ENCODE measurements around the gene MYBPC2.

Gene MYBPC2

DNA sequence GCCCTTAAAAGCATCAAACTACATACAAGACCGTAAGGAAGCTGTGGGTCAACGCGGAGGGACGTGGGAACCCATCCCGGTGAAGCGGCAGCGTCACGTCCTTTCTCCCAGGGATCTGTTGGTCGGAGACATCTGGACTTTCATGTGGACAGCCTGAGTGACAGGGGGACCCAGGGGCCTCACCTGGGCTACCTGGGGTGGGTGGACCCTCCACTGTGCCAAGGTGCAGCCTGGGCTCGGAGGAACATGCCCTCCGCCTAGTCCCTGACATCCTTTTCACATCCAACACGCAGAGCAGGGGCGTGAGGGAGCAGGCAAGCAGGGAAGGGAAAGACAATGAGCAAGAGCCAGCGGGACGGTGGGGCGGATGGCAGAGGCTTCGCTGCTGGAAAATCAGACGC, 57.7 kb downstream of the MYBPC2 start:
- TF ChIP-seq, protein P1, sequence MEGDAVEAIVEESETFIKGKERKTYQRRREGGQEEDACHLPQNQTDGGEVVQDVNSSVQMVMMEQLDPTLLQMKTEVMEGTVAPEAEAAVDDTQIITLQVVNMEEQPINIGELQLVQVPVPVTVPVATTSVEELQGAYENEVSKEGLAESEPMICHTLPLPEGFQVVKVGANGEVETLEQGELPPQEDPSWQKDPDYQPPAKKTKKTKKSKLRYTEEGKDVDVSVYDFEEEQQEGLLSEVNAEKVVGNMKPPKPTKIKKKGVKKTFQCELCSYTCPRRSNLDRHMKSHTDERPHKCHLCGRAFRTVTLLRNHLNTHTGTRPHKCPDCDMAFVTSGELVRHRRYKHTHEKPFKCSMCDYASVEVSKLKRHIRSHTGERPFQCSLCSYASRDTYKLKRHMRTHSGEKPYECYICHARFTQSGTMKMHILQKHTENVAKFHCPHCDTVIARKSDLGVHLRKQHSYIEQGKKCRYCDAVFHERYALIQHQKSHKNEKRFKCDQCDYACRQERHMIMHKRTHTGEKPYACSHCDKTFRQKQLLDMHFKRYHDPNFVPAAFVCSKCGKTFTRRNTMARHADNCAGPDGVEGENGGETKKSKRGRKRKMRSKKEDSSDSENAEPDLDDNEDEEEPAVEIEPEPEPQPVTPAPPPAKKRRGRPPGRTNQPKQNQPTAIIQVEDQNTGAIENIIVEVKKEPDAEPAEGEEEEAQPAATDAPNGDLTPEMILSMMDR (IDR thresholded peaks at IDR 0.05; ENCODE audit: low read length, missing control alignments): no peak
- DNase-seq (ENCODE audit: low read depth): no peak

DNA sequence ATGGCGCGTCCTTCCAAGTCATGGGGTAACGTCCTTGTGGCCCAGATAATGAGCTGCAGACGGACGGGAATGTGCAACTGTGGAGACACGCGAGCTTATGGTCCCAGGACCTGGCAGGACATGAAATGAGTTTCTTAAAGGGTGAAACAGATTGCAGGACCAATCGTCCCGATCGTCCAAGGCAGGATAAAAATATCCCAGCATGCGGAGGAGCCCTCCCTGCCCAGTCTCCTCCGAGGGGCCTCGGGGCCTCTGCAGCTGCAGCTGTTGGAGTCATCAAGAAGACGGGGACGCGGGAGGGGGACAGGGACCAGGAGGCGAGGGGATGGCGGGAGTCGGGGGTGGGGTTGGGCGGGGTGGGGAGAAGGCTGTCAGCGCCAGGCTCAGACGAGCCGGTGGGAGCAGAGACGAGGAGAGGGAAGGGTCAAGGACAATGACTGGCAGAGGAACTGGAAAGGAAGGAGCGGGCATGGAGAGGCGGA, 58.3 kb downstream of the MYBPC2 start:
- TF ChIP-seq, protein P1 (IDR thresholded peaks at IDR 0.05; ENCODE audit: low read length, missing control alignments): no peak
- H3K4me3 ChIP-seq (replicated peaks; ENCODE audit: low read depth, low read length): no peak overlapping the region
- no peak for DNase-seq (ENCODE audit: low read depth)

More for the DNA sequence above, 57.7 kb downstream of the MYBPC2 start:
- no peak overlapping the region for H3K4me3 ChIP-seq (replicated peaks; ENCODE audit: low read depth, low read length)

DNA sequence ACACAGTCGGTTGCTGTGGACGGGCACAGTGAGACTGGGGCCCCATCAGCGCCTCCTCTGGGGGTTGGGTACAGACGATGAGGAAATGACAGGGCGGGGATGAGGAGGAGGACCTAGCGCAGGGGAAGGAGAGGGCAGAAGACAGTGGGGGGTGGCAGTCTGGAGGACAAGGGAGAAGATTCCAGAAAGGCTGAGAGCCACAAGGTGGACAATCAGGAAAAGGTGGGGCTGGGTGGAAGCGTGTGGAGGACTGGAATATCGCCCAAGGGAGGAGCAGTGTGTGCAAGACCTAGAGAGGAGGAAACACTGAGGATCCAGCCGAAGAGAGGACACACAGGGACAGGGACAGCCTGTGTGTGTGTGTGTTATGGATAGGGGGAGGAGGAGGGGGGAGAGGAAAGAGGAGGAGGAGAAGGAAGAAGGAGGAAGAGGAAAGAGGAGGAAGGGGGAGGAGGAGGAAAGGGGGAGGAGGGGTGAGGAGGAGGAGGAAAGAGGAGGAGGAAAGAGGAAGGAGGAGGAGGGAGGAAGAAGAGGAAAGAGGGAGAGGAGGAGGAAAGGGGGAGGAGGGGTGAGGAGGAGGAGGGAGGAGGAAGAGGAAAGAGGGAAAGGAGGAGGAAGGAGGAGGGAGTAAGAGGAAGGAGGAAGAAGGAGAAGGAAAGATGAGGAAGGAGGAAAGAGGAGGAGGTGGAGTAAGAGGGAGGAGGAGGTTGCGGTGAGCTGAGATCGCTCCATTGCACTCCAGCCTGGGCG, 59.8 kb downstream of the MYBPC2 start:
- TF ChIP-seq, protein P1 (IDR thresholded peaks at IDR 0.05; ENCODE audit: low read length, missing control alignments): no peak
- no peak for DNase-seq (ENCODE audit: low read depth)
- H3K4me3 ChIP-seq (replicated peaks; ENCODE audit: low read depth, low read length): no peak overlapping the region

DNA sequence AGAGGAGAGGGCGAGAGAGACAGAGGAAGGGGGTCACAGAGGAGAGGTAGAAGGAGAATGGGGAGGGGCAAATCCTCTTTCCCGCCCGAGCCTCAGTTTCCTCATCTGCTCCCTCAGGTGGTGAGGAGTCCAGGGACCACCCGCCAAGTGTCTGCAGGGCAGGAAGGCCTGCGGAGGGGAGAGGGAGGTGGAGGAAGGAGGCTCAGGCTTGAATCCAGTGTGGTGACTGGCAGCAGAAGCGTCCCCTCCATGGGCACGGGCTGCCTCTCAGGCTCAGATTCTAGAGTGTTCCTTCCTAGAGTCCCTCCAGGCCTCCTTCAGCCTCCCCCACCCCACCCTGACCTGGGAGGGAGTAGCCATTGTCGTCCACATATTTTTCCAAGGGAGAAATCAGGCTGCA, 60.5 kb downstream of the MYBPC2 start:
- TF ChIP-seq, protein P1 (IDR thresholded peaks at IDR 0.05; ENCODE audit: low read length, missing control alignments): no peak
- DNase-seq (ENCODE audit: low read depth): no peak
- H3K4me3 ChIP-seq (replicated peaks; ENCODE audit: low read depth, low read length): no peak overlapping the region

DNA sequence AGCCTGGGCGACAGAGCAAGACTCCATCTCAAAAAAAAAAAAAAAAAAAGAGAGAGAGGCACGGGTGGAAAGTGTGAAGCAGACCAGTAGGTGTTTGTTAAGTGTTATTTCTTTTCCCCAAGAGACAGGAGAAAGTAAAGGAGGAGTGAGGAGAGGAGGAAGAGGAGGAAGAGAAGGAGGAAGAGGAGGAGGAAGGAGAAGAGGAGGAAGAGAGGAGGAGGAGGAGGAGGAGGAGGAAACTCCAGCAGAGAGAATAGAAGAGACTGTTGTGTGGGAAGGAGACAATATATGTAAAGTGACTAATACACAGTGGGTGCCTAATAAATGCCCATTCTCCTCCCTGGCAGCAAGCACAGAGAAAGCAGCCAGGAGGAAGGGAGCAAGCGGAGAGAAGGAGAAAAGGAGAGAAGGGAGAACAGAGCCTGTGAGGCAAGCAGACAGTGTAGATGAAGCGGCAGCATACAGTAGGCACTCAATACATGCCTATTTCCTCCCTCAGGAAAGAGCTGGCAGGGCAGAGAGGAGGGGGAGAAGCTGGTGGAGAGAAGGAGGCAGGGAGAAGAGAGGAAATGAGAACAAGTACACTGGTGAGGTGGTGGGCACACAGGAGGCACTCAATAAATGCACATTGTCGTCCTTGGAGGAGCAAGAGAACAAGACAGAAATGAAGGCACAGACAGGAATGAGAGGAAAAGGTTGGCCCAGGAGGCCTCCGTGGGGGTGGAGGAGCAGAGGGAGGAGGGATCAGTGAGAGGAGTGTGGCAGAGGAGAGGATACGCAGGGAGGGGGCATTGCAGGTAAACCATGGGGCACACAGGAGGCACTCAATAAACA, 61.7 kb downstream of the MYBPC2 start:
- no peak for DNase-seq (ENCODE audit: low read depth)
- TF ChIP-seq, protein P1 (IDR thresholded peaks at IDR 0.05; ENCODE audit: low read length, missing control alignments): no peak
- H3K4me3 ChIP-seq (replicated peaks; ENCODE audit: low read depth, low read length): no peak overlapping the region

DNA sequence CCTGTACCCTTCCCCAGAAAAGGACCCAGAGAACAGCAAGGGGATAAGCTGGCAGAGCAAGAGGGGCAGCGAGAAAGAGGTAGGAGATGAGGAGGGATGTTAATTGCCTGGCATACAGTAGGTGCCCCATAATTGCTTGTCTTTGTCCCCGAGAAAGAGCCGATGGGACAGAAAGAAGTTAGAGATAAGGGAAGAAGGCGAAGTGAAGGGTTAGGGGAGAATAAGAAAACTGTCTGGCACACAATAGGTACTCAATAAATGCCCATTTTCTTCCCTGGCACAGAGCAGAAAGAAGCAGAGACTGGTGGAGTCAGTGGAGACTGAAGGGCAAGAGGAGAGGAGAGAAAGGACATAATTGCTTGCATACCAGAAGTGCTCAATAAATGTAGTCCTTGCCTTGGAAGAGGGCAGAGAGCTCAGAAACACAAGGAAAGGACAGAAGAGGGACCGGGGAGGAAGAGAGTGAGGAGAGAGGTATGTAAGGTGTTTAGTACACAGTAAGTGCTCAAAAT, 62.4 kb downstream of the MYBPC2 start:
- TF ChIP-seq, protein P1 (IDR thresholded peaks at IDR 0.05; ENCODE audit: low read length, missing control alignments): no peak
- H3K4me3 ChIP-seq (replicated peaks; ENCODE audit: low read depth, low read length): no peak overlapping the region
- DNase-seq (ENCODE audit: low read depth): no peak
